ENCODE results near the gene PSMB8. TPM values are rescaled to one million over a fixed set of nuclear protein-coding genes. Genes with fewer than 3 reads are reported as not detected.
"Not testable (repeated sequence)": the region's sequence is repeated elsewhere in the genome, so short reads cannot be mapped to it uniquely, and the experiment has no call there.

The PSMB8 gene
- polyA plus RNA-seq, 1 donor (not counting 4 experiments of a cell fraction or from before 2014, with no cell fraction given): 63.4 TPM

DNA sequence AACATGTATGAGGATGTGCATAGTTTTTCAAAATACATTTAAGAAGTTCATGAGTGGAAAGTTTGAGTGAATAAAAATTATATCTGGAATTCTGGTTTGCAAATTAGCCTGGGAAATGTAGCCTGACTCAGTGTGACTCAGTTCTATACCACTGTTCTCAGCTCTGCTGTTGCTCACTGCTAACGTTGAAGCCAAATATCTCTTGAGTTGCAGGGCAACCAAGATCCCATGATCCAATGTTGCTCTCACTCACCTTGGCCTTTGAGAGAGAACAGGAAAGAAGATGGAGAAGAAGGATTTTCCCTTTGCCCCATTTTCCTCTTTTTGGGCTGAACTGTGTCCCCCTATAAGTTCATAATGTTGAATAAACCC lies 39.0 kb upstream of the PSMB8 start:
- FAIRE-seq (peak; percentile 62), DNase-seq (ENCODE audit: low read depth, low spot score) (no peak)
- Histone ChIP-seq H4K20me1 (ENCODE audit: control insufficient read depth, extremely low read depth, insufficient read depth, low read length) (no peaks in the 10 kb centered on the region), H3K79me2 (ENCODE audit: control insufficient read depth, insufficient read depth, low read length) (no peaks in the 10 kb centered on the region), H3K4me1 (ENCODE audit: control insufficient read depth, extremely low read depth, insufficient read depth, low read length) (peaks cover 10% of the 10 kb centered on the region), H3K27ac (ENCODE audit: control insufficient read depth, insufficient read depth, low read length) (peak overlapping the region; percentile 65), H3K36me3 (ENCODE audit: control insufficient read depth in 2 of 2, extremely low read depth in 1 of 2, insufficient read depth in 2 of 2, low read length in 2 of 2) (no peaks in the 10 kb centered on the region), H3K27me3 (ENCODE audit: control insufficient read depth, extremely low read depth, insufficient read depth, low read length) (no peaks in the 10 kb centered on the region), H3K9me3 (ENCODE audit: control insufficient read depth, low read depth, low read length) (no peaks in the 10 kb centered on the region), H3K4me3 (ENCODE audit: control insufficient read depth in 2 of 3, extremely low read depth in 1 of 3, insufficient read depth in 2 of 3, low read depth in 1 of 3, low read length in 3 of 3) (no peak overlapping the region), H2AFZ (ENCODE audit: control insufficient read depth, low read length) (no peak overlapping the region), H3K9ac (ENCODE audit: control insufficient read depth, extremely low read depth, insufficient read depth, low read length) (no peak overlapping the region), H3K4me2 (ENCODE audit: control insufficient read depth, extremely low read depth, insufficient read depth, low read depth, low read length) (no peak overlapping the region), H3K9me1 (ENCODE audit: control insufficient read depth, extremely low read depth, insufficient read depth, low read length) (no peaks in the 10 kb centered on the region)
- TF ChIP-seq, protein P1, sequence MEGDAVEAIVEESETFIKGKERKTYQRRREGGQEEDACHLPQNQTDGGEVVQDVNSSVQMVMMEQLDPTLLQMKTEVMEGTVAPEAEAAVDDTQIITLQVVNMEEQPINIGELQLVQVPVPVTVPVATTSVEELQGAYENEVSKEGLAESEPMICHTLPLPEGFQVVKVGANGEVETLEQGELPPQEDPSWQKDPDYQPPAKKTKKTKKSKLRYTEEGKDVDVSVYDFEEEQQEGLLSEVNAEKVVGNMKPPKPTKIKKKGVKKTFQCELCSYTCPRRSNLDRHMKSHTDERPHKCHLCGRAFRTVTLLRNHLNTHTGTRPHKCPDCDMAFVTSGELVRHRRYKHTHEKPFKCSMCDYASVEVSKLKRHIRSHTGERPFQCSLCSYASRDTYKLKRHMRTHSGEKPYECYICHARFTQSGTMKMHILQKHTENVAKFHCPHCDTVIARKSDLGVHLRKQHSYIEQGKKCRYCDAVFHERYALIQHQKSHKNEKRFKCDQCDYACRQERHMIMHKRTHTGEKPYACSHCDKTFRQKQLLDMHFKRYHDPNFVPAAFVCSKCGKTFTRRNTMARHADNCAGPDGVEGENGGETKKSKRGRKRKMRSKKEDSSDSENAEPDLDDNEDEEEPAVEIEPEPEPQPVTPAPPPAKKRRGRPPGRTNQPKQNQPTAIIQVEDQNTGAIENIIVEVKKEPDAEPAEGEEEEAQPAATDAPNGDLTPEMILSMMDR (optimal IDR thresholded peaks at IDR 0.05 in 1 of 3, IDR thresholded peaks at IDR 0.05 in 1 of 3, conservative IDR thresholded peaks at IDR 0.05 in 1 of 3; ENCODE audit: extremely low read depth in 1 of 3, insufficient read depth in 2 of 3, low read length in 3 of 3): no peak
- TF ChIP-seq EZH2 (IDR thresholded peaks at IDR 0.05; ENCODE audit: low read length): no peak
- dilution Hi-C loops (cut with MboI; ENCODE audit: extremely low pct_ligation_motif_present, low sequenced_read_pairs): no loop called here

GRCh38 chr6:32880962-32881361 lies 37.1 kb upstream of the PSMB8 start:
- H2AFZ ChIP-seq (ENCODE audit: control insufficient read depth, low read length); H3K9me3 ChIP-seq (ENCODE audit: control insufficient read depth, low read depth, low read length); H4K20me1 ChIP-seq (ENCODE audit: control insufficient read depth, extremely low read depth, insufficient read depth, low read length); H3K4me3 ChIP-seq (ENCODE audit: control insufficient read depth in 2 of 3, extremely low read depth in 1 of 3, insufficient read depth in 2 of 3, low read depth in 1 of 3, low read length in 3 of 3); dilution Hi-C loops (cut with MboI; ENCODE audit: extremely low pct_ligation_motif_present, low sequenced_read_pairs); H3K79me2 ChIP-seq (ENCODE audit: control insufficient read depth, insufficient read depth, low read length); H3K27me3 ChIP-seq (ENCODE audit: control insufficient read depth, extremely low read depth, insufficient read depth, low read length); H3K9ac ChIP-seq (ENCODE audit: control insufficient read depth, extremely low read depth, insufficient read depth, low read length); FAIRE-seq; H3K27ac ChIP-seq (ENCODE audit: control insufficient read depth, insufficient read depth, low read length); H3K36me3 ChIP-seq (ENCODE audit: control insufficient read depth in 2 of 2, extremely low read depth in 1 of 2, insufficient read depth in 2 of 2, low read length in 2 of 2); DNase-seq (ENCODE audit: low read depth, low spot score); H3K9me1 ChIP-seq (ENCODE audit: control insufficient read depth, extremely low read depth, insufficient read depth, low read length); H3K4me2 ChIP-seq (ENCODE audit: control insufficient read depth, extremely low read depth, insufficient read depth, low read depth, low read length): not testable (repeated sequence)
- H3K4me1 ChIP-seq (ENCODE audit: control insufficient read depth, extremely low read depth, insufficient read depth, low read length): peaks cover 10% of the 10 kb centered on the region

- TF ChIP-seq, protein P1 (optimal IDR thresholded peaks at IDR 0.05 in 1 of 3, IDR thresholded peaks at IDR 0.05 in 1 of 3, conservative IDR thresholded peaks at IDR 0.05 in 1 of 3; ENCODE audit: extremely low read depth in 1 of 3, insufficient read depth in 2 of 3, low read length in 3 of 3): no peak
- TF ChIP-seq EZH2 (IDR thresholded peaks at IDR 0.05; ENCODE audit: low read length): no peak
- no peaks in the 10 kb centered on the region for H3K36me3 ChIP-seq (ENCODE audit: control insufficient read depth in 2 of 2, extremely low read depth in 1 of 2, insufficient read depth in 2 of 2, low read length in 2 of 2)
- H2AFZ ChIP-seq (ENCODE audit: control insufficient read depth, low read length): no peak overlapping the region
- H4K20me1 ChIP-seq (ENCODE audit: control insufficient read depth, extremely low read depth, insufficient read depth, low read length): no peaks in the 10 kb centered on the region
- no peak overlapping the region for H3K4me2 ChIP-seq (ENCODE audit: control insufficient read depth, extremely low read depth, insufficient read depth, low read depth, low read length)
- H3K9me3 ChIP-seq (ENCODE audit: control insufficient read depth, low read depth, low read length): no peaks in the 10 kb centered on the region
- FAIRE-seq: no peak
- no peak overlapping the region for H3K4me3 ChIP-seq (ENCODE audit: control insufficient read depth in 2 of 3, extremely low read depth in 1 of 3, insufficient read depth in 2 of 3, low read depth in 1 of 3, low read length in 3 of 3)
- no peaks in the 10 kb centered on the region for H3K79me2 ChIP-seq (ENCODE audit: control insufficient read depth, insufficient read depth, low read length)
- no peak overlapping the region for H3K9ac ChIP-seq (ENCODE audit: control insufficient read depth, extremely low read depth, insufficient read depth, low read length)
- H3K4me1 ChIP-seq (ENCODE audit: control insufficient read depth, extremely low read depth, insufficient read depth, low read length): peaks cover 10% of the 10 kb centered on the region
- no peaks in the 10 kb centered on the region for H3K9me1 ChIP-seq (ENCODE audit: control insufficient read depth, extremely low read depth, insufficient read depth, low read length)
- dilution Hi-C loops (cut with MboI; ENCODE audit: extremely low pct_ligation_motif_present, low sequenced_read_pairs): no loop called here
- DNase-seq (ENCODE audit: low read depth, low spot score): no peak
- H3K27me3 ChIP-seq (ENCODE audit: control insufficient read depth, extremely low read depth, insufficient read depth, low read length): no peaks in the 10 kb centered on the region
- no peak overlapping the region for H3K27ac ChIP-seq (ENCODE audit: control insufficient read depth, insufficient read depth, low read length)
Observed at GRCh38 chr6:32879691-32880090, 35.8 kb upstream of the PSMB8 start.

Data from keratinocyte (primary cell).